ENCODE data around the gene NEK7.

Gene NEK7

GRCh38 chr1:198352975-198353695, 196.3 kb downstream of the NEK7 start:
- DNase-seq (ENCODE audit: low spot score) = no peak

- DNase-seq (ENCODE audit: low spot score) = no peak
These were observed 201.1 kb downstream of the NEK7 start for GRCh38 chr1:198357937-198358336.

- no peak for DNase-seq (ENCODE audit: low spot score)
These were observed 202.3 kb downstream of the NEK7 start for GRCh38 chr1:198359024-198359653.

- no peak for DNase-seq (ENCODE audit: low spot score)
These were observed 203.5 kb downstream of the NEK7 start for GRCh38 chr1:198360208-198360729.

- DNase-seq (ENCODE audit: low spot score) = no peak
These were observed 204.5 kb downstream of the NEK7 start for GRCh38 chr1:198361237-198361767.

GRCh38 chr1:198363625-198364151, 206.9 kb downstream of the NEK7 start:
- no peak for DNase-seq (ENCODE audit: low spot score)

- DNase-seq (ENCODE audit: low spot score) = no peak
These were observed 207.7 kb downstream of the NEK7 start for GRCh38 chr1:198364471-198364870.

- no peak for DNase-seq (ENCODE audit: low spot score)
These were observed 210.5 kb downstream of the NEK7 start for GRCh38 chr1:198367296-198367695.

GRCh38 chr1:198370996-198371395, 214.2 kb downstream of the NEK7 start:
- no peak for DNase-seq (ENCODE audit: low spot score)
